ENCODE data around the gene FBLN5.

FBLN5 gene

DNA sequence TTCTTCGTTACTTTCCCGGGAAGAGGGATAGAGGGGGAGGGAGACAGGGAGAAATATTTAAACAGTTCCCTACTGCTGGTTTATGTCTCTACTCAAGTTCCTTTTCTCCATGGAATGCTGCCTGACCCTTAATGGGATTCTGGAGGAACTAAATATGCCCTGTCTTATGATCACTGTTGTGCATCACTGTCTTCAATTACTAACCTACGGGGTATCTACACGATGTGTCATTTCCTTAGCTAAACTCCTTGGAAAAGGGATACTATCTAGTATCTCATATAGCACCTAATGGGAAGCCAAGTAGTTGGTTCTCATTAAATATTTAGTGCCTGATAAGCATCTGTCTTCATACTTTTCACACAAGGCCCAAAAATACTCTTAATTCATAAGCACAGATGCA lies 37.5 kb upstream of the FBLN5 start:
- no peak overlapping the region for H2BK12ac ChIP-seq (ENCODE audit: low read length in 2 of 2)
- H3K4me1 ChIP-seq (ENCODE audit: control insufficient read depth, insufficient read depth, low read depth, low read length) = peaks cover 1% of the 10 kb centered on the region
- H3K4me2 ChIP-seq (ENCODE audit: low read length, poor library complexity, severe bottlenecking) = no peak overlapping the region
- H3K36me3 ChIP-seq (ENCODE audit: control insufficient read depth in 1 of 2, insufficient read depth in 2 of 2, low read depth in 1 of 2, low read length in 2 of 2) = peaks cover 8 to 51% of the 10 kb centered on the region in 2 experiments
- no peak overlapping the region for H2BK5ac ChIP-seq (ENCODE audit: low read depth, low read length, poor library complexity, severe bottlenecking)
- H3K9ac ChIP-seq (ENCODE audit: low read length) = peak overlapping the region; percentile 62
- H3K9me3 ChIP-seq (ENCODE audit: control insufficient read depth, low read length) = no peaks in the 10 kb centered on the region
- H3K23ac ChIP-seq (ENCODE audit: low read length in 2 of 2) = no peak overlapping the region
- H3K79me1 ChIP-seq (replicated peaks; ENCODE audit: low read length, poor library complexity, severe bottlenecking) = peaks cover 18% of the 10 kb centered on the region
- H2AK5ac ChIP-seq (ENCODE audit: low read length, severe bottlenecking) = no peak overlapping the region
- DNase-seq = peak; percentile 75
- 58% methylated on average over 2 of the region's 4 CpGs for WGBS
- no peak overlapping the region for H4K91ac ChIP-seq (ENCODE audit: low read length)
- no peak overlapping the region for H3K18ac ChIP-seq (ENCODE audit: low read depth in 1 of 2, low read length in 2 of 2)
- no peak overlapping the region for H2BK120ac ChIP-seq (ENCODE audit: low read depth, low read length)
- H3K27me3 ChIP-seq (ENCODE audit: control insufficient read depth in 1 of 2, insufficient read depth in 1 of 2, low read length in 2 of 2) = no peaks in the 10 kb centered on the region
- H4K8ac ChIP-seq (ENCODE audit: low read length) = no peak overlapping the region
- peak overlapping the region; percentile 3 for H3K27ac ChIP-seq (ENCODE audit: low read length, poor library complexity, severe bottlenecking)
- no peak overlapping the region for H2AFZ ChIP-seq (ENCODE audit: low read depth, low read length)
- H3K4me3 ChIP-seq (ENCODE audit: insufficient read depth in 1 of 2, low read depth in 1 of 2, low read length in 2 of 2) = no peak overlapping the region
- no peak overlapping the region for H3K4ac ChIP-seq (ENCODE audit: low read depth in 1 of 2, low read length in 2 of 2)
- no peak overlapping the region for H2BK15ac ChIP-seq (ENCODE audit: low read depth, poor library complexity, severe bottlenecking)
- H3K14ac ChIP-seq (ENCODE audit: low read length in 2 of 2) = no peak overlapping the region

DNA sequence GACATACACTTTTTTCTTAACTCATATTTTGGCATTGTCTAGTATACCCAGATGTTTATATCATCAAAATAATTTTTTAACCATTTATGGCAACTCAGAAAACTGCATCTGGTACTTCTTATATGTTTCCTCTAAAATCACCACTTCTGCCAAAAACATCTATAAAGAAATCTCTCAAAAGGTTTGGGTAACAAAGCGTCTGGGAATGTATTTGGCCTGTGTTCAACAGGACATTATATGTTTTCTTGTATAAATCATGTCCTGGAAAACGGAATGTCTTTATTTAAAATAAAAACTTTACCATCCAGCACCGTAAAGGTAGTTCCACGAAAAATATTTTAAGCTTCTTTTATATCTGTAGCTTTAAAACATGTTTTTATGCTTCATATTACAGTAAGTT lies 36.1 kb upstream of the FBLN5 start:
- Histone ChIP-seq H4K8ac (ENCODE audit: low read length) (no peak overlapping the region), H3K14ac (ENCODE audit: low read length in 2 of 2) (no peak overlapping the region), H2AK5ac (ENCODE audit: low read length, severe bottlenecking) (no peak overlapping the region), H3K18ac (ENCODE audit: low read depth in 1 of 2, low read length in 2 of 2) (no peak overlapping the region), H3K4me2 (ENCODE audit: low read length, poor library complexity, severe bottlenecking) (no peak overlapping the region), H3K4ac (ENCODE audit: low read depth in 1 of 2, low read length in 2 of 2) (no peak overlapping the region), H2BK15ac (ENCODE audit: low read depth, poor library complexity, severe bottlenecking) (no peak overlapping the region), H2BK5ac (ENCODE audit: low read depth, low read length, poor library complexity, severe bottlenecking) (no peak overlapping the region), H3K23ac (ENCODE audit: low read length in 2 of 2) (no peak overlapping the region), H3K9me3 (ENCODE audit: control insufficient read depth, low read length) (no peaks in the 10 kb centered on the region), H2AFZ (ENCODE audit: low read depth, low read length) (no peak overlapping the region), H4K91ac (ENCODE audit: low read length) (no peak overlapping the region), H3K79me1 (replicated peaks; ENCODE audit: low read length, poor library complexity, severe bottlenecking) (peaks cover 18% of the 10 kb centered on the region), H2BK120ac (ENCODE audit: low read depth, low read length) (no peak overlapping the region), H3K36me3 (ENCODE audit: control insufficient read depth in 1 of 2, insufficient read depth in 2 of 2, low read depth in 1 of 2, low read length in 2 of 2) (peaks cover 5 to 38% of the 10 kb centered on the region in 2 experiments), H3K4me1 (ENCODE audit: control insufficient read depth, insufficient read depth, low read depth, low read length) (peaks cover 1% of the 10 kb centered on the region), H3K27me3 (ENCODE audit: control insufficient read depth in 1 of 2, insufficient read depth in 1 of 2, low read length in 2 of 2) (no peaks in the 10 kb centered on the region), H3K9ac (ENCODE audit: low read length) (no peak overlapping the region), H3K4me3 (ENCODE audit: insufficient read depth in 1 of 2, low read depth in 1 of 2, low read length in 2 of 2) (no peak overlapping the region), H3K27ac (ENCODE audit: low read length, poor library complexity, severe bottlenecking) (no peak overlapping the region), H2BK12ac (ENCODE audit: low read length in 2 of 2) (no peak overlapping the region)
- WGBS = no CpG with 5 or more reads among the region's 4 CpGs
- DNase-seq = no peak

DNA sequence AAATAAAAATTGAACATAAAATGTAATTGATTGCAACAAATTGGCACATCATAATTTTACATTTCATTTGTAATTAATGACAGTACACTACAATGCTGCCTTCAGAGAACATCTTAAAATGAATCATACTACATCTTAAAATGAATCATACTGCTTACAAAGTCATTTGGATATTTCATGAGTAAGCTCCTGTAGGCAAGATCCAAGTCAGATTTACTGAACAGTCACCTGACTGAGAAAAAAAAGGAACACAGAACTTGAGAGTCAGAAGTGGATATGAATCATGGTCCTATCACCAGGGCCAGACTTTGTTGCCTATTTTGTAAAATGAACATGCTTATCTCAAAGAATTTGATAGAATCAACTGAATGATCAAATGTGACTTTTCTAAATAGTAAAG lies 32.7 kb upstream of the FBLN5 start:
- Histone ChIP-seq H3K27me3 (ENCODE audit: control insufficient read depth in 1 of 2, insufficient read depth in 1 of 2, low read length in 2 of 2) (no peaks in the 10 kb centered on the region), H3K79me1 (replicated peaks; ENCODE audit: low read length, poor library complexity, severe bottlenecking) (peaks cover 20% of the 10 kb centered on the region), H3K27ac (ENCODE audit: low read length, poor library complexity, severe bottlenecking) (no peak overlapping the region), H2BK15ac (ENCODE audit: low read depth, poor library complexity, severe bottlenecking) (no peak overlapping the region), H3K9me3 (ENCODE audit: control insufficient read depth, low read length) (no peaks in the 10 kb centered on the region), H2AFZ (ENCODE audit: low read depth, low read length) (no peak overlapping the region), H2AK5ac (ENCODE audit: low read length, severe bottlenecking) (no peak overlapping the region), H3K4me2 (ENCODE audit: low read length, poor library complexity, severe bottlenecking) (no peak overlapping the region), H3K23ac (ENCODE audit: low read length in 2 of 2) (no peak overlapping the region), H2BK120ac (ENCODE audit: low read depth, low read length) (no peak overlapping the region), H3K4me1 (ENCODE audit: control insufficient read depth, insufficient read depth, low read depth, low read length) (peaks cover 1% of the 10 kb centered on the region), H4K91ac (ENCODE audit: low read length) (no peak overlapping the region), H3K4ac (ENCODE audit: low read depth in 1 of 2, low read length in 2 of 2) (no peak overlapping the region), H3K18ac (ENCODE audit: low read depth in 1 of 2, low read length in 2 of 2) (no peak overlapping the region), H3K4me3 (ENCODE audit: insufficient read depth in 1 of 2, low read depth in 1 of 2, low read length in 2 of 2) (no peak overlapping the region), H2BK5ac (ENCODE audit: low read depth, low read length, poor library complexity, severe bottlenecking) (no peak overlapping the region), H3K14ac (ENCODE audit: low read length in 2 of 2) (no peak overlapping the region), H3K9ac (ENCODE audit: low read length) (peak overlapping the region; percentile 60), H3K36me3 (ENCODE audit: control insufficient read depth in 1 of 2, insufficient read depth in 2 of 2, low read depth in 1 of 2, low read length in 2 of 2) (peaks cover 0 to 29% of the 10 kb centered on the region in 2 experiments), H4K8ac (ENCODE audit: low read length) (no peak overlapping the region), H2BK12ac (ENCODE audit: low read length in 2 of 2) (no peak overlapping the region)
- peak; percentile 83 for DNase-seq

DNA sequence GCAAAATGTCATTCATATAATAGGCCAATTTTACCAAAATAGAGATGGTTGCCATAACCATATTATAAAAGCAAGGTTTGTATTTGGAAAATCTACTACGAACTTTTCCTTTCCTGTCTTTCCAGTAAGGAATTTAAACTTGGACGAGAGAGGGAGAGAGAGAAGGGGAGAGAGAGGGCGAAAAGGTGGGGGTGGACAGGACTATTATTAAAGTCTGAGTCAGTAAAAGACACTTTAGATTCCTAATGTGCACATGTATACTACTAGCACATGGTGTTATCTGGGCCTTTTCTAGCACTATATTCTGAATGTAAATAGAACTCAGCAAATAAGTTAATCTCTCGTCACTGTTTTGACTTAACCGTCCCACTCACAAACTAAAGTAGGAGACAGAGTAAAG lies 30.4 kb upstream of the FBLN5 start:
- WGBS = 88% methylated on average over 2 of the region's 5 CpGs

More for the DNA sequence above, 30.4 kb upstream of the FBLN5 start:
- Histone ChIP-seq H2BK12ac (ENCODE audit: low read length in 2 of 2) (no peak overlapping the region), H2BK5ac (ENCODE audit: low read depth, low read length, poor library complexity, severe bottlenecking) (no peak overlapping the region), H2AFZ (ENCODE audit: low read depth, low read length) (no peak overlapping the region), H2BK120ac (ENCODE audit: low read depth, low read length) (no peak overlapping the region), H4K91ac (ENCODE audit: low read length) (no peak overlapping the region), H3K14ac (ENCODE audit: low read length in 2 of 2) (no peak overlapping the region), H3K4me1 (ENCODE audit: control insufficient read depth, insufficient read depth, low read depth, low read length) (peaks cover 1% of the 10 kb centered on the region), H3K4me3 (ENCODE audit: insufficient read depth in 1 of 2, low read depth in 1 of 2, low read length in 2 of 2) (no peak overlapping the region), H3K18ac (ENCODE audit: low read depth in 1 of 2, low read length in 2 of 2) (no peak overlapping the region), H3K27ac (ENCODE audit: low read length, poor library complexity, severe bottlenecking) (no peak overlapping the region), H2AK5ac (ENCODE audit: low read length, severe bottlenecking) (no peak overlapping the region), H3K27me3 (ENCODE audit: control insufficient read depth in 1 of 2, insufficient read depth in 1 of 2, low read length in 2 of 2) (no peaks in the 10 kb centered on the region), H3K9me3 (ENCODE audit: control insufficient read depth, low read length) (no peaks in the 10 kb centered on the region), H3K4ac (ENCODE audit: low read depth in 1 of 2, low read length in 2 of 2) (no peak overlapping the region), H2BK15ac (ENCODE audit: low read depth, poor library complexity, severe bottlenecking) (no peak overlapping the region), H3K4me2 (ENCODE audit: low read length, poor library complexity, severe bottlenecking) (no peak overlapping the region), H4K8ac (ENCODE audit: low read length) (no peak overlapping the region), H3K23ac (ENCODE audit: low read length in 2 of 2) (no peak overlapping the region), H3K9ac (ENCODE audit: low read length) (no peak overlapping the region), H3K36me3 (ENCODE audit: control insufficient read depth in 1 of 2, insufficient read depth in 2 of 2, low read depth in 1 of 2, low read length in 2 of 2) (peaks cover 6 to 40% of the 10 kb centered on the region in 2 experiments), H3K79me1 (replicated peaks; ENCODE audit: low read length, poor library complexity, severe bottlenecking) (peaks cover 22% of the 10 kb centered on the region)
- DNase-seq = no peak
